Smooth muscle cell (in vitro differentiated cells): Measurements from ENCODE around the gene SRPK2. TPM values are rescaled to one million over a fixed set of nuclear protein-coding genes. Genes with fewer than 3 reads are reported as not detected.
"Not testable (repeated sequence)": the region's sequence is repeated elsewhere in the genome, so short reads cannot be mapped to it uniquely, and the experiment has no call there.

Experiments used
- DNase-seq: peaks from one replicate; lab custom pipeline; 2025; ENCODE audit not compliant: unreplicated experiment; lab: John Stamatoyannopoulos, UW
- H2AFZ ChIP-seq: fragments of 200-600 bp; sonication (generic); 2 replicates; pipeline ENCODE4 v1.6.0; 2016; ENCODE audit warnings: antibody characterized with exemption, low read depth, mild to moderate bottlenecking
- H3F3A ChIP-seq: fragments of 200-600 bp; sonication (generic); 2 replicates; pipeline ENCODE4 v1.6.0; 2017; ENCODE audit warnings: antibody characterized with exemption, low read depth
- H3K27ac ChIP-seq: fragments of 200-600 bp; sonication (generic); 2 replicates; pipeline ENCODE4 v1.5.1; 2016; ENCODE audit warnings: low read depth, mild to moderate bottlenecking
- H3K27me3 ChIP-seq: fragments of 200-600 bp; sonication (generic); 2 replicates; pipeline ENCODE4 v1.6.1; 2016; ENCODE audit warnings: low read depth, mild to moderate bottlenecking
- H3K36me3 ChIP-seq: fragments of 200-600 bp; sonication (generic); 2 replicates; pipeline ENCODE4 v1.5.1; 2016; ENCODE audit warnings: low read depth
- H3K4me1 ChIP-seq: fragments of 200-600 bp; sonication (generic); 2 replicates; pipeline ENCODE4 v1.5.1; 2016; ENCODE audit warnings: low read depth
- H3K4me2 ChIP-seq: fragments of 200-600 bp; sonication (generic); 2 replicates; pipeline ENCODE4 v1.6.0; 2016; ENCODE audit warnings: mild to moderate bottlenecking
- H3K4me3 ChIP-seq: fragments of 200-600 bp; sonication (generic); 2 replicates; pipeline ENCODE4 v1.5.1; 2016; ENCODE audit warnings: mild to moderate bottlenecking
- H3K79me2 ChIP-seq: fragments of 200-600 bp; sonication (generic); 2 replicates; pipeline ENCODE4 v1.6.0; 2016; ENCODE audit warnings: low read depth, mild to moderate bottlenecking
- H3K9ac ChIP-seq: fragments of 200-600 bp; sonication (generic); 2 replicates; pipeline ENCODE4 v1.6.0; 2016; ENCODE audit warnings: low read depth
- H3K9me3 ChIP-seq: fragments of 200-600 bp; sonication (generic); replicated peaks from 2 replicates; pipeline ENCODE4 v1.5.1; 2016; ENCODE audit warnings: low read depth
- H4K20me1 ChIP-seq: fragments of 200-600 bp; sonication (generic); 2 replicates; pipeline ENCODE4 v1.6.0; 2016; ENCODE audit warnings: low read depth
- WGBS: methylation state at CpG from one replicate; pipeline ENCODE4 v1.1.7; 2016; ENCODE audit warnings: low lambda C conversion rate; 5-methylcytosine and 5-hydroxymethylcytosine counted together
- polyA plus RNA-seq: library from polyadenylated mRNA; unstranded; fragments of >200 nt; fragmentation: Nextera tagmentation; extraction: Ambion mirVana; gene quantifications from 2 replicates; pipeline ENCODE4 v1.2.1, GENCODE V29; 2016
- total RNA-seq: library from RNA; depleted of rRNA; stranded (reverse); fragments of >200 nt; gene quantifications from 2 replicates; pipeline ENCODE4 v1.2.3, GENCODE V29; 2014
- TF ChIP-seq, protein P1 (sequence below): fragments of 200-600 bp; sonication (generic); IDR thresholded peaks from 2 replicates; pipeline ENCODE4 v1.5.1; 2017; ENCODE audit warnings: borderline replicate concordance, mild to moderate bottlenecking, antibody characterized with exemption; ENCODE audit not compliant: insufficient read depth, poor library complexity, severe bottlenecking

The SRPK2 gene
- total and polyA plus RNA-seq, 2 experiments from 2014 or later: 21.9 to 28.0 TPM

DNA sequence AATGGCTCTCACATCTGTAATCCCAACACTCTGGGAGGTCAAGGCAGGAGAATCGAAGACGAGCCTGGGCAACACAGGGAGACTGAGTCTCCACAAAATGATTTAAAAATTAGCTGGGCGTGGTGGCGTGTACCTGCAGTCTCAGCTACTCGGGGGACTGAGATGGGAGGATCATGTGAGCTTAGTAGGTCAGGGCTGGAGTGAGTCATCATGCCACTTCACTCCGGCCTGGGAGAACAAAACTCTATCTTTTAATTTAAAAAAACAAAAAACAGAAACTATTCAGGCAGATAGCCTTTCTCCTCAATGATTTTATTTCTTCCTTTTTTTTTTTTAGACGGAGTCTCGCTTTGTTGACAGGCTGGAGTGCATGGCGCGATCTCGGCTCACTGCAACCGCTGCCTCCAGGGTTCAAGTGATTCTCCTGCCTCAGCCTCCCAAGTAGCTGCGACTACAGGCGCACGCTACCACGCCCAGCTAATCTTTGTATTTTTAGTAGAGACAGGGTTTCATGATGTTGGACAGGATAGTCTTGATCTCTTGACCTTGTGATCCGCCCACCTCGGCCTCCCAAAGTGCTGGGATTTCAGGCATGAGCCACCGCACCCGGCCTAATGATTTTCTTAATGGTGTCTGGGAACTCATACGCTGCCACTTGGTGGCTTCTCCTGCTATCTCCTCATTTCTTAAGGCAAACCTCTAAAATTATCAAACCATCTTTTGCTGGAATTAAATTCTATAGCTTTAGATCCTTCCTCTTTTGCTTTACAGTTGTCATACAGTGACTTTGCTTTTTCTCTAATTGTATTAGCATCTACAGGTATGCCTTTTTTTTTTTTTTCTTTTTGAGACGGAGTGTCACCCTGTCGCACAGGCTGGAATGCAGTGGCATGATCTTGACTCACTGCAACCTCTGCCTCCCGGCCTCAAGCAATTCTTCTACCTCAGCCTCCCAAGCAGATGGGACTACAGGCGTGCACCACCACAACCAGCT lies 22.9 kb downstream of the SRPK2 start:
- Histone ChIP-seq H3K4me2 (no peak overlapping the region), H4K20me1 (peaks cover 66% of the 10 kb centered on the region), H3K79me2 (peaks cover 61% of the 10 kb centered on the region), H3K9ac (no peak overlapping the region), H3K4me1 (no peaks in the 10 kb centered on the region), H3F3A (no peaks in the 10 kb centered on the region), H3K36me3 (no peaks in the 10 kb centered on the region), H3K4me3 (no peak overlapping the region), H3K9me3 (no peaks in the 10 kb centered on the region), H2AFZ (no peak overlapping the region), H3K27me3 (no peaks in the 10 kb centered on the region), H3K27ac (no peak overlapping the region)
- WGBS: 89% methylated on average over 25 of the region's 25 CpGs
- TF ChIP-seq, protein P1, sequence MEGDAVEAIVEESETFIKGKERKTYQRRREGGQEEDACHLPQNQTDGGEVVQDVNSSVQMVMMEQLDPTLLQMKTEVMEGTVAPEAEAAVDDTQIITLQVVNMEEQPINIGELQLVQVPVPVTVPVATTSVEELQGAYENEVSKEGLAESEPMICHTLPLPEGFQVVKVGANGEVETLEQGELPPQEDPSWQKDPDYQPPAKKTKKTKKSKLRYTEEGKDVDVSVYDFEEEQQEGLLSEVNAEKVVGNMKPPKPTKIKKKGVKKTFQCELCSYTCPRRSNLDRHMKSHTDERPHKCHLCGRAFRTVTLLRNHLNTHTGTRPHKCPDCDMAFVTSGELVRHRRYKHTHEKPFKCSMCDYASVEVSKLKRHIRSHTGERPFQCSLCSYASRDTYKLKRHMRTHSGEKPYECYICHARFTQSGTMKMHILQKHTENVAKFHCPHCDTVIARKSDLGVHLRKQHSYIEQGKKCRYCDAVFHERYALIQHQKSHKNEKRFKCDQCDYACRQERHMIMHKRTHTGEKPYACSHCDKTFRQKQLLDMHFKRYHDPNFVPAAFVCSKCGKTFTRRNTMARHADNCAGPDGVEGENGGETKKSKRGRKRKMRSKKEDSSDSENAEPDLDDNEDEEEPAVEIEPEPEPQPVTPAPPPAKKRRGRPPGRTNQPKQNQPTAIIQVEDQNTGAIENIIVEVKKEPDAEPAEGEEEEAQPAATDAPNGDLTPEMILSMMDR: no peak
- no peak for DNase-seq

DNA sequence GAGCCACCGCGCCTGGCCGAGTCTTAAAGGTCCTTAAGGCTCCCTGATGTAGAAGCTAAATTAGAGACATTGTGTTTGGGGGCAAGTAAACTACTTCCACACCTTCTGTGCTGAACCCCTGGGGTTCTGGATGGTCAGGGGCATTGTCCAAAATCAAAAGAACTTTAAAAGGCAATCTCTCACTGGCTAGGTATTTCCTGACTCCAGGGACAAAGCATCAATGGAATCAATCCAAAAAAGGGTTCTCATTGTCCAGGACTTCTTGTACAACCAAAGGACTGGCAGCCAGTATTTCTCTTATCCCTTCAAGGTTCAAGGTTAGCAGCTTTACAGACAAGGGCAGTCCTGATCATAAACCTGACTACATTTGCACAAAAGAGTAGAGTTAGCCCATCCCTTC lies 24.0 kb downstream of the SRPK2 start:
- no peak overlapping the region for H3K4me2 ChIP-seq
- H2AFZ ChIP-seq: no peak overlapping the region
- WGBS: 96% methylated on average over 3 of the region's 3 CpGs
- H4K20me1 ChIP-seq: peaks cover 58% of the 10 kb centered on the region
- H3K27ac ChIP-seq: no peak overlapping the region
- no peaks in the 10 kb centered on the region for H3K4me1 ChIP-seq
- no peaks in the 10 kb centered on the region for H3F3A ChIP-seq
- H3K27me3 ChIP-seq: no peaks in the 10 kb centered on the region
- TF ChIP-seq, protein P1: no peak
- H3K4me3 ChIP-seq: no peak overlapping the region
- H3K9ac ChIP-seq: no peak overlapping the region
- DNase-seq: no peak
- peaks cover 59% of the 10 kb centered on the region for H3K79me2 ChIP-seq
- no peaks in the 10 kb centered on the region for H3K9me3 ChIP-seq
- H3K36me3 ChIP-seq: no peaks in the 10 kb centered on the region

DNA sequence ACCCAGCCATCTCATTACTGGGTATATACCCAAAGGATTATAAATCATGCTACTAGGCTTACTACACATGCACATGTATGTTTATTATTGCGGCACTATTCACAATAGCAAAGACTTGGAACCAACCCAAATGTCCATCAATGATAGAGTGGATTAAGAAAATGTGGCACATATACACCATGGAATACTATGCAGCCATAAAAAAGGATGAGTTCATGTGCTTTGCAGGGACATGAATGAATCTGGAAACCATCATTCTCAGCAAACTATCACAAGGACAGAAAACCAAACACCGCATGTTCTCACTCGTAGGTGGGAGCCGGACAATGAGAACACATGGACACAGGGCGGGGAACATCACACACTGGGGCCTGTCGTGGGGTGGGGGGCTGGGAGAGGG lies 25.1 kb downstream of the SRPK2 start:
- Histone ChIP-seq H4K20me1 (peaks cover 57% of the 10 kb centered on the region), H3K79me2 (peaks cover 62% of the 10 kb centered on the region)
- H3K27ac ChIP-seq, H3K4me3 ChIP-seq, H3F3A ChIP-seq, DNase-seq, H3K27me3 ChIP-seq, H3K4me2 ChIP-seq, H3K9ac ChIP-seq, H3K36me3 ChIP-seq, H3K4me1 ChIP-seq, H3K9me3 ChIP-seq, H2AFZ ChIP-seq: not testable (repeated sequence)
- 99% methylated on average over 6 of the region's 6 CpGs for WGBS

DNA sequence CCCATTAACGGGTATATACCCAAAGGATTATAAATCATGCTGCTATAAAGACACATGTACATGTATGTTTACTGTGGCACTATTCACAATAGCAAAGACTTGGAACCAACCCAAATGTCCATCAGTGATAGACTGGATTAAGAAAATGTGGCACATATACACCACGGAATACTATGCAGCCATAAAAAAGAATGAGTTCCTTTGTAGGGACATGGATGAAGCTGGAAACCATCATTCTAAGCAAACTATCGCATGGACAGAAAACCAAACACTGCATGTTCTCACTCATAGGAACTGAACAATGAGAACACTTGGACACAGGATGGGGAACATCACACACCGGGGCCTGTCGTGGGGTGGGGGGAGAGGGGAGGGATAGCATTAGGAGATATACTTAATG lies 26.0 kb downstream of the SRPK2 start:
- Histone ChIP-seq H3K79me2 (peaks cover 71% of the 10 kb centered on the region), H4K20me1 (peaks cover 57% of the 10 kb centered on the region)
- H3K4me3 ChIP-seq: not testable (repeated sequence)

DNA sequence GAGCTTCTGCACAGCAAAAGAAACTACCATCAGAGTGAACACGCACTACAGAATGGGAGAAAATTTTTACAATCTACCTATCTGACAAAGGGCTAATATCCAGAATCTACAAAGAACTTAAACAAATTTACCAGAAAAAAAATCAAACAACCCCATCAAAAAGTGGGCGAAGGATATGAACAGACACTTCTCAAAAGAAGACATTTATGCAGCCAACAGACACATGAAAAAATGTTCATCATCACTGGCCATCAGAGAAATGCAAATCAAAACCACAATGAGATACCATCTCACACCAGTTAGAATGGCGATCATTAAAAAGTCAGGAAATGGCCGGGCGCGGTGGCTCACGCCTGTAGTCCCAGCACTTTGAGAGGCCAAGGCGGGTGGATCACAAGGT lies 26.7 kb downstream of the SRPK2 start:
- Histone ChIP-seq H3K79me2 (peaks cover 71% of the 10 kb centered on the region), H4K20me1 (peaks cover 57% of the 10 kb centered on the region)
- not testable (repeated sequence) for H3K27me3 ChIP-seq, H3F3A ChIP-seq, DNase-seq, H3K9me3 ChIP-seq, H3K27ac ChIP-seq, H3K4me3 ChIP-seq, H3K4me2 ChIP-seq, H2AFZ ChIP-seq, H3K4me1 ChIP-seq, H3K36me3 ChIP-seq, H3K9ac ChIP-seq
- WGBS: 98% methylated on average over 8 of the region's 8 CpGs

More for the DNA sequence above, 26.0 kb downstream of the SRPK2 start:
- not testable (repeated sequence) for H3K9me3 ChIP-seq, H3K27ac ChIP-seq, H3K27me3 ChIP-seq, H3K9ac ChIP-seq, DNase-seq, H3K4me2 ChIP-seq, H3K36me3 ChIP-seq, H2AFZ ChIP-seq, H3F3A ChIP-seq, H3K4me1 ChIP-seq
- 96% methylated on average over 5 of the region's 5 CpGs for WGBS

DNA sequence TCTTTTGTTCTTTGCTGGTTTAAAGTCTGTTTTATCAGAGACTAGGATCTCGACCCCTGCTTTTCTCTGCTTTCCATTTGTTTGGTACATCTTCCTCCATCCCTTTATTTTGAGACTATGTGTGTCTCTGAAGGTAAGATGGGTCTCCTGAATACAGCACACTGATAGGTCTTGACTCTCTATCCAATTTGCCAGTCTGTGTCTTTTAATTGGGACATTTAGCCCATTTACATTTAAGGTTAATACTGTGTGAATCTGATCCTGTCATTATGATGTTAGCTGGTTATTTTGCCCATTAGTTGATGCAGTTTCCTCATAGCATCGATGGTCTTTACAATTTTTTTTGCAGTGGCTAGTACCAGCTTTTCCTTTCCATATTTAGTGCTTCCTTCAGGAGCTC lies 28.6 kb downstream of the SRPK2 start:
- Histone ChIP-seq H4K20me1 (peaks cover 57% of the 10 kb centered on the region), H3K79me2 (peaks cover 77% of the 10 kb centered on the region), H3K4me1 (peaks cover 12% of the 10 kb centered on the region)
- WGBS: 96% methylated on average over 2 of the region's 2 CpGs
- not testable (repeated sequence) for DNase-seq, H3K9me3 ChIP-seq, H2AFZ ChIP-seq, H3F3A ChIP-seq, H3K4me3 ChIP-seq, H3K9ac ChIP-seq, H3K4me2 ChIP-seq, H3K27me3 ChIP-seq, H3K36me3 ChIP-seq, H3K27ac ChIP-seq
